PC-9 (cell line): ENCODE measurements around the gene UBXN11.

Source experiments
- EZH2 ChIP-seq: fragments of 200-600 bp; sonication (generic); IDR thresholded peaks from 2 replicates; pipeline ENCODE4 v1.8.0; 2017; ENCODE audit warnings: antibody characterized with exemption, low read depth
- TF ChIP-seq, protein P1 (sequence below): fragments of 200-600 bp; sonication (generic); conservative IDR thresholded peaks from 2 replicates; pipeline ENCODE4 v1.6.1; 2017; ENCODE audit warnings: mixed run types, antibody characterized with exemption, mild to moderate bottlenecking, moderate library complexity

DNA sequence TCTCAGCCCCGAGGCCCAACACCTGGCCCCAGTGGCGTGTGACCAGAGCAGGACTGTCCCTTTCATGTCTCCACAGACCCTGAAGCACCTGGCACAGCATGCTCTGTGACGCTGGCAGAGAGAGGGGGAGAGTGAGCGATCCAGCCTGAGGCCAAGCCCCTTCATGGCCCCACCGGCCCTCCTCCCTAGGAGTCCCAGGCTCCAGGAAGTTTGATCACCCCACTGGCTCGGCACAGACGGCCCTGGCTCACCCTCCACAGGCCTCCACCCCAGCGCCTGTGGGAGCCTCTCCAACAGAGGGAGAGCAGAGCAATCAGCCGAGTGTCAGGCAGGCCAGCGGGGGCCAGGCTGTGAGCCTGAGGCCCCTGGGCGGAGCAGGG is 15.6 kb downstream of the UBXN11 start:
- TF ChIP-seq EZH2 = no peak
- TF ChIP-seq, protein P1, sequence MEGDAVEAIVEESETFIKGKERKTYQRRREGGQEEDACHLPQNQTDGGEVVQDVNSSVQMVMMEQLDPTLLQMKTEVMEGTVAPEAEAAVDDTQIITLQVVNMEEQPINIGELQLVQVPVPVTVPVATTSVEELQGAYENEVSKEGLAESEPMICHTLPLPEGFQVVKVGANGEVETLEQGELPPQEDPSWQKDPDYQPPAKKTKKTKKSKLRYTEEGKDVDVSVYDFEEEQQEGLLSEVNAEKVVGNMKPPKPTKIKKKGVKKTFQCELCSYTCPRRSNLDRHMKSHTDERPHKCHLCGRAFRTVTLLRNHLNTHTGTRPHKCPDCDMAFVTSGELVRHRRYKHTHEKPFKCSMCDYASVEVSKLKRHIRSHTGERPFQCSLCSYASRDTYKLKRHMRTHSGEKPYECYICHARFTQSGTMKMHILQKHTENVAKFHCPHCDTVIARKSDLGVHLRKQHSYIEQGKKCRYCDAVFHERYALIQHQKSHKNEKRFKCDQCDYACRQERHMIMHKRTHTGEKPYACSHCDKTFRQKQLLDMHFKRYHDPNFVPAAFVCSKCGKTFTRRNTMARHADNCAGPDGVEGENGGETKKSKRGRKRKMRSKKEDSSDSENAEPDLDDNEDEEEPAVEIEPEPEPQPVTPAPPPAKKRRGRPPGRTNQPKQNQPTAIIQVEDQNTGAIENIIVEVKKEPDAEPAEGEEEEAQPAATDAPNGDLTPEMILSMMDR = no peak
